Measurements from ENCODE around the gene HSPA1L. TPM values are rescaled to one million over a fixed set of nuclear protein-coding genes. Genes with fewer than 3 reads are reported as not detected.

Gene HSPA1L
- total and polyA plus RNA-seq, 4 donors = 0.27 to 0.79 (median 0.47) TPM

DNA sequence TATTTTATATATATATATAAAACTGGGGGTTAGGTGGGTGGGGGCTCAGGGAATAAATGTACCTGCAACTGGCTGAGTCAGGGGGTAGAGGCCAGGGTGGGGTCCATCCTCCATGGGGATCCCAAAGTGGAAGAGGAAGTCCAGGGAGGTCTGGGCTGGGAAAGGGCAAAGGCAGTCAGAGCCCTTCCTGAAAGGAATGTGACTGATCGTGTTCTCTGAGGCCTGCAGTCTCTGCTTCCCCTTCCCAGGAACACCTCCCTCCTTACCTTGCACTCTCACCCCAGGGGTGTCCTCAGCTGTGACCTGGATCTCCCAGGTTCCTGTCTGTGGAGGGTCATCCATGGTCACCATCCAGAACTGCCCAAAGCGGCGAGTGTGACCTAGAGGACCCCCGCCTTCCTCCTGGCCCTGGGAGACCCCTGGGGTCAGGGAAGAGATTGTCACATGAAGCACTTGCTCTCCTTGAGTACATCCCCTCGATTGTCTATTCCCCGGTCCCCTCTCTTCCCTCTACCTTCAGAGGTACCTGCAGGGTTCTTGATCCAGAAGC, 47.9 kb downstream of the HSPA1L start:
- Histone ChIP-seq H3K27me3 (ENCODE audit: control insufficient read depth in 4 of 4, insufficient read depth in 4 of 4, low read length in 3 of 4) (no peaks in the 10 kb centered on the region), H3K4me3 (ENCODE audit: low read depth in 1 of 3, low read length in 3 of 3) (no peak overlapping the region), H3K27ac (ENCODE audit: low read depth in 1 of 2, low read length in 2 of 2) (no peak overlapping the region), H3K9me3 (ENCODE audit: control insufficient read depth in 4 of 4, low read length in 3 of 4) (no peaks in the 10 kb centered on the region), H3K4me1 (ENCODE audit: control insufficient read depth in 4 of 4, insufficient read depth in 4 of 4, low read length in 3 of 4) (no peaks in the 10 kb centered on the region), H3K36me3 (ENCODE audit: control insufficient read depth in 4 of 4, insufficient read depth in 3 of 4, low read depth in 1 of 4, low read length in 3 of 4) (no peaks in the 10 kb centered on the region), H3K9ac (ENCODE audit: low read depth in 1 of 2, low read length in 2 of 2) (no peak overlapping the region)
- no peak for DNase-seq (ENCODE audit: low spot score)
- 85% methylated on average over 6 of the region's 6 CpGs for WGBS
- no peak for TF ChIP-seq NR2F2 (IDR thresholded peaks at IDR 0.05)
- TF ChIP-seq RXRA (IDR thresholded peaks at IDR 0.05) = no peak
- TF ChIP-seq, protein P1, sequence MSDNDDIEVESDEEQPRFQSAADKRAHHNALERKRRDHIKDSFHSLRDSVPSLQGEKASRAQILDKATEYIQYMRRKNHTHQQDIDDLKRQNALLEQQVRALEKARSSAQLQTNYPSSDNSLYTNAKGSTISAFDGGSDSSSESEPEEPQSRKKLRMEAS (IDR thresholded peaks at IDR 0.05) = no peak
- TF ChIP-seq FOXA2 (IDR thresholded peaks at IDR 0.05) = no peak
- no peak for TF ChIP-seq YY1 (IDR thresholded peaks at IDR 0.05)
- no peak for TF ChIP-seq FOXA1 (IDR thresholded peaks at IDR 0.05)
- TF ChIP-seq, protein P2, sequence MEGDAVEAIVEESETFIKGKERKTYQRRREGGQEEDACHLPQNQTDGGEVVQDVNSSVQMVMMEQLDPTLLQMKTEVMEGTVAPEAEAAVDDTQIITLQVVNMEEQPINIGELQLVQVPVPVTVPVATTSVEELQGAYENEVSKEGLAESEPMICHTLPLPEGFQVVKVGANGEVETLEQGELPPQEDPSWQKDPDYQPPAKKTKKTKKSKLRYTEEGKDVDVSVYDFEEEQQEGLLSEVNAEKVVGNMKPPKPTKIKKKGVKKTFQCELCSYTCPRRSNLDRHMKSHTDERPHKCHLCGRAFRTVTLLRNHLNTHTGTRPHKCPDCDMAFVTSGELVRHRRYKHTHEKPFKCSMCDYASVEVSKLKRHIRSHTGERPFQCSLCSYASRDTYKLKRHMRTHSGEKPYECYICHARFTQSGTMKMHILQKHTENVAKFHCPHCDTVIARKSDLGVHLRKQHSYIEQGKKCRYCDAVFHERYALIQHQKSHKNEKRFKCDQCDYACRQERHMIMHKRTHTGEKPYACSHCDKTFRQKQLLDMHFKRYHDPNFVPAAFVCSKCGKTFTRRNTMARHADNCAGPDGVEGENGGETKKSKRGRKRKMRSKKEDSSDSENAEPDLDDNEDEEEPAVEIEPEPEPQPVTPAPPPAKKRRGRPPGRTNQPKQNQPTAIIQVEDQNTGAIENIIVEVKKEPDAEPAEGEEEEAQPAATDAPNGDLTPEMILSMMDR (IDR thresholded peaks at IDR 0.05; ENCODE audit: low read depth, low read length, missing input control) = no peak
- TF ChIP-seq TAF1 (conservative IDR thresholded peaks at IDR 0.05) = no peak
- TF ChIP-seq RAD21 (IDR thresholded peaks at IDR 0.05) = no peak
- TF ChIP-seq, protein P3, sequence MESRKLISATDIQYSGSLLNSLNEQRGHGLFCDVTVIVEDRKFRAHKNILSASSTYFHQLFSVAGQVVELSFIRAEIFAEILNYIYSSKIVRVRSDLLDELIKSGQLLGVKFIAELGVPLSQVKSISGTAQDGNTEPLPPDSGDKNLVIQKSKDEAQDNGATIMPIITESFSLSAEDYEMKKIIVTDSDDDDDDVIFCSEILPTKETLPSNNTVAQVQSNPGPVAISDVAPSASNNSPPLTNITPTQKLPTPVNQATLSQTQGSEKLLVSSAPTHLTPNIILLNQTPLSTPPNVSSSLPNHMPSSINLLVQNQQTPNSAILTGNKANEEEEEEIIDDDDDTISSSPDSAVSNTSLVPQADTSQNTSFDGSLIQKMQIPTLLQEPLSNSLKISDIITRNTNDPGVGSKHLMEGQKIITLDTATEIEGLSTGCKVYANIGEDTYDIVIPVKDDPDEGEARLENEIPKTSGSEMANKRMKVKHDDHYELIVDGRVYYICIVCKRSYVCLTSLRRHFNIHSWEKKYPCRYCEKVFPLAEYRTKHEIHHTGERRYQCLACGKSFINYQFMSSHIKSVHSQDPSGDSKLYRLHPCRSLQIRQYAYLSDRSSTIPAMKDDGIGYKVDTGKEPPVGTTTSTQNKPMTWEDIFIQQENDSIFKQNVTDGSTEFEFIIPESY (IDR thresholded peaks at IDR 0.05) = no peak
- no peak for TF ChIP-seq SP1 (IDR thresholded peaks at IDR 0.05)
- TF ChIP-seq, protein P4, sequence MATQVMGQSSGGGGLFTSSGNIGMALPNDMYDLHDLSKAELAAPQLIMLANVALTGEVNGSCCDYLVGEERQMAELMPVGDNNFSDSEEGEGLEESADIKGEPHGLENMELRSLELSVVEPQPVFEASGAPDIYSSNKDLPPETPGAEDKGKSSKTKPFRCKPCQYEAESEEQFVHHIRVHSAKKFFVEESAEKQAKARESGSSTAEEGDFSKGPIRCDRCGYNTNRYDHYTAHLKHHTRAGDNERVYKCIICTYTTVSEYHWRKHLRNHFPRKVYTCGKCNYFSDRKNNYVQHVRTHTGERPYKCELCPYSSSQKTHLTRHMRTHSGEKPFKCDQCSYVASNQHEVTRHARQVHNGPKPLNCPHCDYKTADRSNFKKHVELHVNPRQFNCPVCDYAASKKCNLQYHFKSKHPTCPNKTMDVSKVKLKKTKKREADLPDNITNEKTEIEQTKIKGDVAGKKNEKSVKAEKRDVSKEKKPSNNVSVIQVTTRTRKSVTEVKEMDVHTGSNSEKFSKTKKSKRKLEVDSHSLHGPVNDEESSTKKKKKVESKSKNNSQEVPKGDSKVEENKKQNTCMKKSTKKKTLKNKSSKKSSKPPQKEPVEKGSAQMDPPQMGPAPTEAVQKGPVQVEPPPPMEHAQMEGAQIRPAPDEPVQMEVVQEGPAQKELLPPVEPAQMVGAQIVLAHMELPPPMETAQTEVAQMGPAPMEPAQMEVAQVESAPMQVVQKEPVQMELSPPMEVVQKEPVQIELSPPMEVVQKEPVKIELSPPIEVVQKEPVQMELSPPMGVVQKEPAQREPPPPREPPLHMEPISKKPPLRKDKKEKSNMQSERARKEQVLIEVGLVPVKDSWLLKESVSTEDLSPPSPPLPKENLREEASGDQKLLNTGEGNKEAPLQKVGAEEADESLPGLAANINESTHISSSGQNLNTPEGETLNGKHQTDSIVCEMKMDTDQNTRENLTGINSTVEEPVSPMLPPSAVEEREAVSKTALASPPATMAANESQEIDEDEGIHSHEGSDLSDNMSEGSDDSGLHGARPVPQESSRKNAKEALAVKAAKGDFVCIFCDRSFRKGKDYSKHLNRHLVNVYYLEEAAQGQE (IDR thresholded peaks at IDR 0.05) = no peak
- TF ChIP-seq GABPA (IDR thresholded peaks at IDR 0.05 in 1 of 2, conservative IDR thresholded peaks at IDR 0.05 in 1 of 2) = no peak
- no peak for TF ChIP-seq JUND (IDR thresholded peaks at IDR 0.05)
- no peak for TF ChIP-seq HNF4G (IDR thresholded peaks at IDR 0.05)
- no peak for TF ChIP-seq HNF4A (conservative IDR thresholded peaks at IDR 0.05)
